ENCODE data around the gene C1orf159.

GRCh38 chr1:1046767-1047166 lies 69.1 kb downstream of the C1orf159 start:
- TF ChIP-seq POLR2A (IDR thresholded peaks at IDR 0.05; ENCODE audit: low read length): no peak
- TF ChIP-seq MAFK (IDR thresholded peaks at IDR 0.05; ENCODE audit: partially characterized antibody): no peak
- TF ChIP-seq MYC (IDR thresholded peaks at IDR 0.05; ENCODE audit: borderline replicate concordance, low read length): no peak
- TF ChIP-seq CTCF (IDR thresholded peaks at IDR 0.05): no peak
- TF ChIP-seq SREBF2 (IDR thresholded peaks at IDR 0.05): no peak
- TF ChIP-seq BHLHE40 (IDR thresholded peaks at IDR 0.05; ENCODE audit: low read depth, low read length): no peak
- no peak for TF ChIP-seq GATA3 (IDR thresholded peaks at IDR 0.05; ENCODE audit: borderline replicate concordance)
- TF ChIP-seq MAZ (IDR thresholded peaks at IDR 0.05; ENCODE audit: borderline replicate concordance, low read depth, low read length): no peak
- no peak for TF ChIP-seq USF2 (IDR thresholded peaks at IDR 0.05)
- no peak for TF ChIP-seq SMC3 (IDR thresholded peaks at IDR 0.05)
- no peak for TF ChIP-seq ELK1 (IDR thresholded peaks at IDR 0.05; ENCODE audit: low read depth, low read length)
